ENCODE results near the gene HTRA1. TPM values are rescaled to one million over a fixed set of nuclear protein-coding genes. Genes with fewer than 3 reads are reported as not detected.

The HTRA1 gene
- total and polyA plus RNA-seq, 12 donors = 23.4 to 108 (median 70.2) TPM

GRCh38 chr10:122484276-122485060 is 23.1 kb downstream of the HTRA1 start:
- Histone ChIP-seq H3K27ac (no peak overlapping the region), H3K4me1 (peaks cover 3 to 50% (median 43%) of the 10 kb centered on the region in 9 donors), H3K4me3 (no peak overlapping the region), H3K9me3 (no peaks in the 10 kb centered on the region), H3K27me3 (no peaks in the 10 kb centered on the region), H3K36me3 (peaks cover 0 to 8% (median 0%) of the 10 kb centered on the region in 9 donors)
- ATAC-seq (no peak), DNase-seq (no peak)
- TF ChIP-seq CTCF (IDR thresholded peaks at IDR 0.05) = no peak
- intact Hi-C loops (cut with DNase I) = no loop called here
- 91% methylated on average over 11 of the region's 11 CpGs for WGBS, 2 donors

GRCh38 chr10:122485670-122486069 is 24.3 kb downstream of the HTRA1 start:
- peak overlapping the region in 3 of 10 donors; percentile 26 to 46 (median 44) for H3K27ac ChIP-seq
- no peak for DNase-seq
- 7 to 12% methylated on average over 5 of the region's 5 CpGs for WGBS, 2 donors

GRCh38 chr10:122486406-122487080 is 25.2 kb downstream of the HTRA1 start:
- 60 to 64% methylated on average over 9 of the region's 9 CpGs for WGBS, 2 donors
- no peaks in the 10 kb centered on the region for H3K9me3 ChIP-seq
- peaks cover 3 to 55% (median 44%) of the 10 kb centered on the region in 9 donors for H3K4me1 ChIP-seq
- peak overlapping the region in 1 of 10 donors; percentile 46 for H3K27ac ChIP-seq
- no peak for TF ChIP-seq CTCF (IDR thresholded peaks at IDR 0.05)
- no peaks in the 10 kb centered on the region for H3K27me3 ChIP-seq
- DNase-seq (no peak), ATAC-seq (peak in 1 of 8 donors; percentile 26)
- H3K4me3 ChIP-seq = no peak overlapping the region
- intact Hi-C loops (cut with DNase I) = no loop called here
- H3K36me3 ChIP-seq = peaks cover 0 to 26% (median 0%) of the 10 kb centered on the region in 9 donors

More at GRCh38 chr10:122485670-122486069, 24.3 kb downstream of the HTRA1 start:
- Histone ChIP-seq H3K36me3 (peaks cover 0 to 20% (median 0%) of the 10 kb centered on the region in 9 donors), H3K27me3 (no peaks in the 10 kb centered on the region), H3K9me3 (no peaks in the 10 kb centered on the region), H3K4me3 (no peak overlapping the region), H3K4me1 (peaks cover 3 to 50% (median 43%) of the 10 kb centered on the region in 9 donors)
- ATAC-seq = peak; percentile 50 to 84 (median 73)
- no peak for TF ChIP-seq CTCF (IDR thresholded peaks at IDR 0.05)
- intact Hi-C loops (cut with DNase I) = no loop called here

- ATAC-seq = peak in 7 of 8 donors; percentile 19 to 95 (median 68)
- 40 to 59% methylated on average over 16 of the region's 16 CpGs for WGBS, 2 donors
Measured at GRCh38 chr10:122487174-122487765, 25.9 kb downstream of the HTRA1 start.

More at GRCh38 chr10:122487174-122487765, 25.9 kb downstream of the HTRA1 start:
- Histone ChIP-seq H3K4me1 (peaks cover 3 to 57% (median 44%) of the 10 kb centered on the region in 9 donors), H3K27ac (no peak overlapping the region), H3K36me3 (peaks cover 0 to 33% (median 0%) of the 10 kb centered on the region in 9 donors), H3K9me3 (no peaks in the 10 kb centered on the region), H3K4me3 (no peak overlapping the region), H3K27me3 (no peaks in the 10 kb centered on the region)
- DNase-seq = no peak
- intact Hi-C loops (cut with DNase I) = no loop called here
- no peak for TF ChIP-seq CTCF (IDR thresholded peaks at IDR 0.05)

Data from heart right ventricle (tissue), 16 donors.